ENCODE data around the gene ADGRV1. TPM values are rescaled to one million over a fixed set of nuclear protein-coding genes. Genes with fewer than 3 reads are reported as not detected.

The ADGRV1 gene
- total and polyA plus RNA-seq, 9 of the 15 experiments (the other 6 are each of a cell fraction or from before 2014, with no cell fraction given): 21.7 to 156 (median 58.2) TPM

DNA sequence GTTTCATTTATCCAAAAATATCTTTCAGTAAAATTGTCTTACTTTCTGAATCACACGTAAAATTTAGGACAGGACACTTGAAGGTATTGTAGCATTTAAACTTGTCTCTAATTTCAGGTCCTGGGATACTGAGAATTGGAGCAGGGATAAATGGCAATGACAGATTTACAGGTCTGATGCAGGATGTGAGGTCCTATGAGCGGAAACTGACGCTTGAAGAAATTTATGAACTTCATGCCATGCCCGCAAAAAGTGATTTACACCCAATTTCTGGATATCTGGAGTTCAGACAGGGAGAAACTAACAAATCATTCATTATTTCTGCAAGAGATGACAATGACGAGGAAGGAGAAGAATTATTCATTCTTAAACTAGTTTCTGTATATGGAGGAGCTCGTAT is 99.2 kb downstream of the ADGRV1 start (continued):
- TF ChIP-seq, protein P1, sequence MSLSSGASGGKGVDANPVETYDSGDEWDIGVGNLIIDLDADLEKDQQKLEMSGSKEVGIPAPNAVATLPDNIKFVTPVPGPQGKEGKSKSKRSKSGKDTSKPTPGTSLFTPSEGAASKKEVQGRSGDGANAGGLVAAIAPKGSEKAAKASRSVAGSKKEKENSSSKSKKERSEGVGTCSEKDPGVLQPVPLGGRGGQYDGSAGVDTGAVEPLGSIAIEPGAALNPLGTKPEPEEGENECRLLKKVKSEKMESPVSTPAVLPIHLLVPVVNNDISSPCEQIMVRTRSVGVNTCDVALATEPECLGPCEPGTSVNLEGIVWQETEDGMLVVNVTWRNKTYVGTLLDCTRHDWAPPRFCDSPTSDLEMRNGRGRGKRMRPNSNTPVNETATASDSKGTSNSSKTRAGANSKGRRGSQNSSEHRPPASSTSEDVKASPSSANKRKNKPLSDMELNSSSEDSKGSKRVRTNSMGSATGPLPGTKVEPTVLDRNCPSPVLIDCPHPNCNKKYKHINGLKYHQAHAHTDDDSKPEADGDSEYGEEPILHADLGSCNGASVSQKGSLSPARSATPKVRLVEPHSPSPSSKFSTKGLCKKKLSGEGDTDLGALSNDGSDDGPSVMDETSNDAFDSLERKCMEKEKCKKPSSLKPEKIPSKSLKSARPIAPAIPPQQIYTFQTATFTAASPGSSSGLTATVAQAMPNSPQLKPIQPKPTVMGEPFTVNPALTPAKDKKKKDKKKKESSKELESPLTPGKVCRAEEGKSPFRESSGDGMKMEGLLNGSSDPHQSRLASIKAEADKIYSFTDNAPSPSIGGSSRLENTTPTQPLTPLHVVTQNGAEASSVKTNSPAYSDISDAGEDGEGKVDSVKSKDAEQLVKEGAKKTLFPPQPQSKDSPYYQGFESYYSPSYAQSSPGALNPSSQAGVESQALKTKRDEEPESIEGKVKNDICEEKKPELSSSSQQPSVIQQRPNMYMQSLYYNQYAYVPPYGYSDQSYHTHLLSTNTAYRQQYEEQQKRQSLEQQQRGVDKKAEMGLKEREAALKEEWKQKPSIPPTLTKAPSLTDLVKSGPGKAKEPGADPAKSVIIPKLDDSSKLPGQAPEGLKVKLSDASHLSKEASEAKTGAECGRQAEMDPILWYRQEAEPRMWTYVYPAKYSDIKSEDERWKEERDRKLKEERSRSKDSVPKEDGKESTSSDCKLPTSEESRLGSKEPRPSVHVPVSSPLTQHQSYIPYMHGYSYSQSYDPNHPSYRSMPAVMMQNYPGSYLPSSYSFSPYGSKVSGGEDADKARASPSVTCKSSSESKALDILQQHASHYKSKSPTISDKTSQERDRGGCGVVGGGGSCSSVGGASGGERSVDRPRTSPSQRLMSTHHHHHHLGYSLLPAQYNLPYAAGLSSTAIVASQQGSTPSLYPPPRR (CRISPR knock-in tag; IDR thresholded peaks at IDR 0.05; ENCODE audit: borderline replicate concordance): no peak
- TF ChIP-seq SIN3B (IDR thresholded peaks at IDR 0.05; ENCODE audit: low read depth) (no peak), ELF4 (CRISPR knock-in tag; IDR thresholded peaks at IDR 0.05) (no peak), NR1H2 (CRISPR knock-in tag; IDR thresholded peaks at IDR 0.05) (no peak), NCOA2 (IDR thresholded peaks at IDR 0.05; ENCODE audit: partially characterized antibody in 2 of 2) (no peak), HOXB6 (CRISPR knock-in tag; IDR thresholded peaks at IDR 0.05; ENCODE audit: borderline replicate concordance) (no peak), POLR2AphosphoS2 (IDR thresholded peaks at IDR 0.05; ENCODE audit: low read length) (no peak), BACH1 (tag; IDR thresholded peaks at IDR 0.05) (no peak), MTA3 (IDR thresholded peaks at IDR 0.05; ENCODE audit: borderline replicate concordance) (no peak), NFE2 (IDR thresholded peaks at IDR 0.05; ENCODE audit: low read depth) (0 out of 2 replicates have a peak, but pooled peaks have one; percentile 14), ZNF165 (CRISPR knock-in tag; IDR thresholded peaks at IDR 0.05; ENCODE audit: borderline replicate concordance) (no peak), PTTG1 (tag; IDR thresholded peaks at IDR 0.05; ENCODE audit: low read depth) (no peak), LEF1 (IDR thresholded peaks at IDR 0.05) (peak; percentile 75), ZNF586 (CRISPR knock-in tag; conservative IDR thresholded peaks at IDR 0.05) (no peak), NR2C2 (CRISPR knock-in tag; IDR thresholded peaks at IDR 0.05) (no peak), NR2C2 (tag; IDR thresholded peaks at IDR 0.05) (no peak)
- TF ChIP-seq, protein P2, sequence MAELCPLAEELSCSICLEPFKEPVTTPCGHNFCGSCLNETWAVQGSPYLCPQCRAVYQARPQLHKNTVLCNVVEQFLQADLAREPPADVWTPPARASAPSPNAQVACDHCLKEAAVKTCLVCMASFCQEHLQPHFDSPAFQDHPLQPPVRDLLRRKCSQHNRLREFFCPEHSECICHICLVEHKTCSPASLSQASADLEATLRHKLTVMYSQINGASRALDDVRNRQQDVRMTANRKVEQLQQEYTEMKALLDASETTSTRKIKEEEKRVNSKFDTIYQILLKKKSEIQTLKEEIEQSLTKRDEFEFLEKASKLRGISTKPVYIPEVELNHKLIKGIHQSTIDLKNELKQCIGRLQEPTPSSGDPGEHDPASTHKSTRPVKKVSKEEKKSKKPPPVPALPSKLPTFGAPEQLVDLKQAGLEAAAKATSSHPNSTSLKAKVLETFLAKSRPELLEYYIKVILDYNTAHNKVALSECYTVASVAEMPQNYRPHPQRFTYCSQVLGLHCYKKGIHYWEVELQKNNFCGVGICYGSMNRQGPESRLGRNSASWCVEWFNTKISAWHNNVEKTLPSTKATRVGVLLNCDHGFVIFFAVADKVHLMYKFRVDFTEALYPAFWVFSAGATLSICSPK (IDR thresholded peaks at IDR 0.05; ENCODE audit: borderline replicate concordance): no peak
- TF ChIP-seq, protein P3, sequence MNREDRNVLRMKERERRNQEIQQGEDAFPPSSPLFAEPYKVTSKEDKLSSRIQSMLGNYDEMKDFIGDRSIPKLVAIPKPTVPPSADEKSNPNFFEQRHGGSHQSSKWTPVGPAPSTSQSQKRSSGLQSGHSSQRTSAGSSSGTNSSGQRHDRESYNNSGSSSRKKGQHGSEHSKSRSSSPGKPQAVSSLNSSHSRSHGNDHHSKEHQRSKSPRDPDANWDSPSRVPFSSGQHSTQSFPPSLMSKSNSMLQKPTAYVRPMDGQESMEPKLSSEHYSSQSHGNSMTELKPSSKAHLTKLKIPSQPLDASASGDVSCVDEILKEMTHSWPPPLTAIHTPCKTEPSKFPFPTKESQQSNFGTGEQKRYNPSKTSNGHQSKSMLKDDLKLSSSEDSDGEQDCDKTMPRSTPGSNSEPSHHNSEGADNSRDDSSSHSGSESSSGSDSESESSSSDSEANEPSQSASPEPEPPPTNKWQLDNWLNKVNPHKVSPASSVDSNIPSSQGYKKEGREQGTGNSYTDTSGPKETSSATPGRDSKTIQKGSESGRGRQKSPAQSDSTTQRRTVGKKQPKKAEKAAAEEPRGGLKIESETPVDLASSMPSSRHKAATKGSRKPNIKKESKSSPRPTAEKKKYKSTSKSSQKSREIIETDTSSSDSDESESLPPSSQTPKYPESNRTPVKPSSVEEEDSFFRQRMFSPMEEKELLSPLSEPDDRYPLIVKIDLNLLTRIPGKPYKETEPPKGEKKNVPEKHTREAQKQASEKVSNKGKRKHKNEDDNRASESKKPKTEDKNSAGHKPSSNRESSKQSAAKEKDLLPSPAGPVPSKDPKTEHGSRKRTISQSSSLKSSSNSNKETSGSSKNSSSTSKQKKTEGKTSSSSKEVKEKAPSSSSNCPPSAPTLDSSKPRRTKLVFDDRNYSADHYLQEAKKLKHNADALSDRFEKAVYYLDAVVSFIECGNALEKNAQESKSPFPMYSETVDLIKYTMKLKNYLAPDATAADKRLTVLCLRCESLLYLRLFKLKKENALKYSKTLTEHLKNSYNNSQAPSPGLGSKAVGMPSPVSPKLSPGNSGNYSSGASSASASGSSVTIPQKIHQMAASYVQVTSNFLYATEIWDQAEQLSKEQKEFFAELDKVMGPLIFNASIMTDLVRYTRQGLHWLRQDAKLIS (CRISPR knock-in tag; IDR thresholded peaks at IDR 0.05): no peak
- TF ChIP-seq, protein P4, sequence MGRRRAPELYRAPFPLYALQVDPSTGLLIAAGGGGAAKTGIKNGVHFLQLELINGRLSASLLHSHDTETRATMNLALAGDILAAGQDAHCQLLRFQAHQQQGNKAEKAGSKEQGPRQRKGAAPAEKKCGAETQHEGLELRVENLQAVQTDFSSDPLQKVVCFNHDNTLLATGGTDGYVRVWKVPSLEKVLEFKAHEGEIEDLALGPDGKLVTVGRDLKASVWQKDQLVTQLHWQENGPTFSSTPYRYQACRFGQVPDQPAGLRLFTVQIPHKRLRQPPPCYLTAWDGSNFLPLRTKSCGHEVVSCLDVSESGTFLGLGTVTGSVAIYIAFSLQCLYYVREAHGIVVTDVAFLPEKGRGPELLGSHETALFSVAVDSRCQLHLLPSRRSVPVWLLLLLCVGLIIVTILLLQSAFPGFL (CRISPR knock-in tag; IDR thresholded peaks at IDR 0.05): no peak

Data from K562 (cell line).